PC-3 (cell line): ENCODE data around the gene UBR4. TPM values are rescaled to one million over a fixed set of nuclear protein-coding genes. Genes with fewer than 3 reads are reported as not detected.

Experiments
- ATAC-seq: fragments of 200-7000 bp; cut with Tn5 transposase; 2 replicates; pipeline ENCODE4 v1.9.1; 2020; ENCODE audit warnings: mild to moderate bottlenecking, moderate library complexity
- BruUV-seq: library from RNA; stranded (reverse); fragments of 400-500 nt; replicated peaks from 2 replicates; lab custom pipeline; 2021; lab: Mats Ljungman, UMichigan
- CTCF ChIA-PET: fragments of 300-600 bp; sonication (Branson Sonifier 250); formaldehyde crosslinking; loops from one replicate; lab custom pipeline; 2022; ENCODE audit warnings: antibody characterized with exemption; lab: Charles Lee
- POLR2A ChIA-PET: fragments of 300-600 bp; sonication (Branson Sonifier 250); formaldehyde crosslinking; loops from one replicate; lab custom pipeline; 2022; ENCODE audit warnings: antibody characterized with exemption; ENCODE audit not compliant: unreplicated experiment; lab: Charles Lee
- DNase-seq: peaks from one replicate; pipeline ENCODE4 v3.0.0-alpha.2; 2015
- H2AFZ ChIP-seq: fragments of 300-600 bp; sonication (generic); 2 replicates; pipeline ENCODE4 v1.6.0; 2016; ENCODE audit warnings: antibody characterized with exemption, low read length
- H3F3A ChIP-seq: fragments of 300-600 bp; sonication (generic); one replicate; pipeline ENCODE4 v1.6.0; 2017; ENCODE audit warnings: antibody characterized with exemption, low read length, control low read depth, mild to moderate bottlenecking; ENCODE audit not compliant: unreplicated experiment
- H3K27ac ChIP-seq: fragments of 300-600 bp; sonication (generic); 2 replicates; pipeline ENCODE4 v1.5.1; 2016; ENCODE audit warnings: mild to moderate bottlenecking, low read length
- H3K27me3 ChIP-seq: fragments of 300-600 bp; sonication (generic); 2 replicates; pipeline ENCODE4 v1.6.1; 2016; ENCODE audit warnings: low read length, mixed read lengths
- H3K36me3 ChIP-seq: fragments of 300-600 bp; sonication (generic); 2 replicates; pipeline ENCODE4 v1.6.1; 2016; ENCODE audit warnings: low read depth, mixed run types, low read length, mixed read lengths
- H3K4me1 ChIP-seq: fragments of 300-600 bp; sonication (generic); 2 replicates; pipeline ENCODE4 v1.5.1; 2016; ENCODE audit warnings: low read length; ENCODE audit not compliant: insufficient read depth
- H3K4me2 ChIP-seq: fragments of 300-600 bp; sonication (generic); 2 replicates; pipeline ENCODE4 v1.6.0; 2016; ENCODE audit warnings: low read length
- H3K4me3 ChIP-seq: fragments of 300-600 bp; sonication (generic); 2 replicates; pipeline ENCODE4 v1.5.1; 2016; ENCODE audit warnings: mild to moderate bottlenecking, low read length, mixed read lengths
- H3K79me2 ChIP-seq: fragments of 300-600 bp; sonication (generic); 2 replicates; pipeline ENCODE4 v1.6.1; 2017; ENCODE audit warnings: low read length, mixed read lengths
- H3K9ac ChIP-seq: fragments of 300-600 bp; sonication (generic); 2 replicates; pipeline ENCODE4 v1.6.0; 2016; ENCODE audit warnings: mild to moderate bottlenecking, low read length
- H3K9me2 ChIP-seq: fragments of 300-600 bp; sonication (generic); replicated peaks from 2 replicates; pipeline ENCODE4 v1.6.1; 2016; ENCODE audit warnings: mixed run types, low read length, mixed read lengths
- H3K9me3 ChIP-seq: fragments of 300-600 bp; sonication (generic); 2 replicates; pipeline ENCODE4 v1.6.1; 2016; ENCODE audit warnings: low read length, mixed read lengths
- H4K20me1 ChIP-seq: fragments of 300-600 bp; sonication (generic); 2 replicates; pipeline ENCODE4 v1.6.1; 2016; ENCODE audit warnings: low read length, mixed read lengths
- CTCF ChIP-seq: fragments of 300-600 bp; sonication (generic); conservative IDR thresholded peaks from 2 replicates; pipeline ENCODE4 v1.5.1; 2017; ENCODE audit warnings: antibody characterized with exemption, low read depth, mild to moderate bottlenecking, low read length
- EZH2 ChIP-seq: fragments of 300-600 bp; sonication (generic); IDR thresholded peaks from one replicate; pipeline ENCODE4 v1.6.1; 2017; ENCODE audit warnings: antibody characterized with exemption, mild to moderate bottlenecking, low read length; ENCODE audit not compliant: unreplicated experiment
- EZH2phosphoT487 ChIP-seq: fragments of 300-600 bp; sonication (generic); IDR thresholded peaks from 2 replicates; pipeline ENCODE4 v1.6.1; 2018; ENCODE audit warnings: mild to moderate bottlenecking, antibody characterized with exemption, low read length, borderline replicate concordance
- intact Hi-C: fragments of 100-400 bp; cut with micrococcal nuclease; formaldehyde crosslinking; loops from 2 replicates; pipeline ENCODE4 v1.9.0; 2023
- total RNA-seq: library from RNA; depleted of rRNA; stranded (reverse); fragments of >200 nt; gene quantifications from 2 replicates; pipeline ENCODE4 v1.2.3, GENCODE V29; 2014; rRNA removed

Gene UBR4
- total RNA-seq, 1 experiment from 2014 or later = 141 TPM

- no peaks in the 10 kb centered on the region for H3K9me3 ChIP-seq
- TF ChIP-seq CTCF = no peak
- no peak for TF ChIP-seq EZH2phosphoT487
- TF ChIP-seq EZH2 = no peak
- H3K79me2 ChIP-seq = peaks cover 4% of the 10 kb centered on the region; the same call in 1 of the 2 replicates
- CTCF ChIA-PET = no interaction called here
- POLR2A ChIA-PET = interaction anchor here (0.6 kb wide), 1 partner anchor 18 kb away, joined by 3 read pairs; no protein-coding TSS in a partner anchor
- H3K4me3 ChIP-seq = no peak overlapping the region
- no peaks in the 10 kb centered on the region for H3K36me3 ChIP-seq
- BruUV-seq = no TSS peak
- ATAC-seq (no peak), DNase-seq (no peak)
- H3K4me1 ChIP-seq = peaks cover 8% of the 10 kb centered on the region; the same call in 1 of the 2 replicates
- H3K9ac ChIP-seq = no peak overlapping the region
- intact Hi-C loops = no loop called here
- H3F3A ChIP-seq = peaks cover 3% of the 10 kb centered on the region
- H3K4me2 ChIP-seq = no peak overlapping the region
- no peaks in the 10 kb centered on the region for H4K20me1 ChIP-seq
- H3K9me2 ChIP-seq = no peaks in the 10 kb centered on the region
- H3K27me3 ChIP-seq = no peaks in the 10 kb centered on the region
- H3K27ac ChIP-seq = no peak overlapping the region
- H2AFZ ChIP-seq = no peak overlapping the region
These were observed 182.0 kb downstream of the UBR4 start for GRCh38 chr1:19028110-19028509.

Other genes with a start within 250 kb of the UBR4 start
- gene EMC1, start 41.3 kb upstream of the UBR4 start, total RNA-seq = 60.9 and 78.0 TPM in 2 replicates
- gene MRTO4, start 41.5 kb upstream of the UBR4 start, total RNA-seq = 114 and 117 TPM in 2 replicates
- 0.40 and 1.2 TPM in 2 replicates for gene AKR7A3, start 78.5 kb upstream of the UBR4 start, total RNA-seq
- gene AKR7A2, start 101.9 kb upstream of the UBR4 start, total RNA-seq = 63.3 and 72.3 TPM in 2 replicates
- 27.7 and 28.9 TPM in 2 replicates for gene SLC66A1, start 102.1 kb upstream of the UBR4 start, total RNA-seq